ENCODE results near the gene SUN1.

Gene SUN1

DNA sequence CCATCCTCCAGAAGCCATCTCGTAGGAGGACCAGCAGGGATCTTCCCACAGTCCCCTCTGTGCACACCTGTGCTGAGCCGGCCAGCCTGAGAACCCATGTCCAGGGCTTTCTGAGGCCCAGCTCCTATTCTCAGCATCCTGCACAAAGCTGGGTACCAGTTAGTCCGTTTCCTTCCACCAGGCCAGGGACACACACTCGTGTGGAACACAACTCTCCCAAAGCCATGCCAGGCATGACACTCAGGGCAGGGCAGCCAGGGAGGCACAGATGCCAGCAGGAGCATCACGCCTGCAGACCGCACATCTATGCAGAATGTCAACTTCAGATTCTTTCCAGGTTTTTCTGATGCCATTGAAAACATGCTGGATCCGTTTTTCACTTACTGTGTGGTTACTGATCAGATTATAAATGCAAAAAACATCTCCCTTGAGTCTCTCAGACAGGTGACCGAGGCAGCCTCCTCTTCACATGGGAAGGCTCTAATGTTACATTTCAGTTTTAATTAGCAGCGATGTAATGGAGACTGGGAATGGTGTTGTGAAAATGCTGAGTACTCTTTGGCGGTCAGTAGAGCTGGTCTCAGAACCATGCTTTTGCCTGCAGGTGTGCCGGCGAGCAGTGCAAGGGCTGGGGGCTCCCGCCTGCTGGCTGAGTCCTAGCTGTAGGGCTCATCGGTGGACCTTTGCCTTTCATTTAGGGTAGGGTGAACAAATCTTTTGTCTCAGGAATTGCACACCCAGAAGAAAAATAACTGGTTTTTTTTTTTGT lies 3.3 kb upstream of the SUN1 start:
- intact Hi-C loops (cut with DNase I), result no loop called here
- DNase-seq, result no peak

GRCh38 chr7:830069-830468 lies 2.2 kb upstream of the SUN1 start:
- intact Hi-C loops (cut with DNase I), result no loop called here
- no peak for DNase-seq

DNA sequence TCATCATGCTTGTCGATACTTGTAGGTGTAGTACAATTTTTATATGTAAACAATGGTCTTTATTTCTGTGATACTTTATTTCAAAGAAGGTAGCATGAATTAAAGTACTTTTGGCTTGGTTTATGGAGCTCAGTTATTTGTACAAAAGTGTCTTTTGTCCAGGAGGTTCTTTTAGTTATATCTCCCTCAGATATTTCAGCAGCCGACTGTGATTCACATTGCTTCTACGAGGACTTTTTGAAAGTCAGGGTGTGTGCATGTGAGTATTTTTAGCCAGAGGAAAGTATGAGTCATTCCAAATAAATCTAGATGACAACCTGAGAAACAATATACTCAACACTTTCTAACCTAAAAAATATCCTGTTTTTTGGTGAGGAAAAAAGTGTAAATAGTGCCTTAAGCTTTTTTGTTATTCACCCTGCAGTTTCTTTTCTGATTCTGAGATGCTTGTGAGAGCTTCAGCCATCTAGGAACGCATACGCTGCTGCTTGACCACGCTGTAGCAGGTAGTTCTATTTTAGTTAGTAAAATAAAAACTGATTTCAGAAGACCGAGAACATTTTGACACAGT lies 595 bp upstream of the SUN1 start:
- intact Hi-C loops (cut with DNase I), result no loop called here
- DNase-seq, result peak in 4 of 42 donors; percentile 32 to 63 (median 45)

DNA sequence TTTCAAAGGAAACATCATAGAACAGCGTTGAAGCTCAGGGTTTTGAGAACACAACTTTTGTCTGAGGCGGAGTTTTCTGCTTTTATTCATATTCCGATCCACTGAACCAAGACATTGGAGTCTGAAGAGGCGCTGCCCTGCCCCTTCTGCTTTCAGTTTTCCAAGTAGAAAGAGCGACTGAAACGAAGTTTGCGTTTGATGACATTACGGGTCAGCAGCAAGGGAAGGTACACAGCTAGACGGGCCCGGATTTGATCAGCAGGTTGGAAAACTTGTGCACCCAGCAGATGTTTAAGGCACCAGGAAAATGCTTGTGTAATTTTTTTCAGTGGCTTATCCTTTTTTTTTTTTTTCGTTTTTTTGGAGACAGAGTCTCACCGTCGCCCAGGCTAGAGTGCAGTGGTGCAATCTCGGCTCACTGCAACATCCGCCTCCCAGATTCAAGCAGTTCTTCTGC lies 720 bp downstream of the SUN1 start:
- DNase-seq, result no peak
- intact Hi-C loops (cut with DNase I), result no loop called here

DNA sequence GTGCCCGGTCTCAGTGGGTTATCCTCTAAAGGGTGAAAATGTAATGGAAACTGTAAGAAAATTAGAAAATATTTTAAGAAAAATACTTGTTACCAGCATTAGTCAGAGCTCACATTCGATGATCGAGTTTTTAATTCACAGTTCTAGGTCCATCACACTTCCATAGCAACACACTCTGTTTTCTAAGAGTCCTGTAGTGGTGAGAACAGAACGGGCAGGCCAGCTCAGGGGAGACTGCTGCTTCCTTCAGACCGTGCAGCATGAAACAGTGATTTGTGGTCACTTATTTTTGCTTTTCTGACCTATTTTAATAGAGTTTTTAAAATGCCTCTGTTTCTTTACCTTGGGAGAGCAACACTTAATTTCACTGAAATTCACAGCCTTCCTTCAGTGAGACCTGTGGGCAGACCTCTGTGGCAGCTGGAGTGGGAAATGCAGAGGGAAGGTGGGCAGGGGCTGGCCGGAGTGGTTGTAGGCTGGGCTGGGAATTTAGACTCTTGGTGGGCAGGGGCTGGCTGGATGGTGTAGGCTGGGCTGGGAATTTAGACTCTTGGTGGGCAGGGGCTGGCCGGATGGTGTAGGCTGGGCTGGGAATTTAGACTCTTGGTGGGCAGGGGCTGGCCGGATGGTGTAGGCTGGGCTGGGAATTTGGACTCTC lies 1.5 kb downstream of the SUN1 start:
- DNase-seq, result no peak
- intact Hi-C loops (cut with DNase I), result no loop called here

DNA sequence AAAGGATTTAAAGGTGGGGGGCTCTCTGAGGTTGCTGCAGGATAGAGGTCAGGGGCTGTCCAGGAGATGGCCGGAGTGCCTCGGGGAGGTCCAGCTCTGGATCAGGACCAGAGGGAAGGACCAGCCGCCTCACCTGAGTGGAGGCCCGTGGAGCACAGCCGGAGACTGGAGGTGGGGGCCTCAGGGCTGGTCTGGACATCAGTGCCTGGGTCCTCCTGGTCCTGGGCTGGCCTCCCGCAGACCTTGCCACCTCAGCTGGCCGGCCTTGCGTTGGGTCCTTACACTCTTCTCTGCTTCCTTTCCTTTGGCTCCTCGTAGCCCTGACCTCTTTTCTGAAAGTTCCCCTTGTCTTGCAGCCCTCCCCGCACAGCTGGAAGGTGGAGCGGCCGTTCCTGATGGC lies 2.0 kb downstream of the SUN1 start:
- DNase-seq, result no peak
- intact Hi-C loops (cut with DNase I), result no loop called here

DNA sequence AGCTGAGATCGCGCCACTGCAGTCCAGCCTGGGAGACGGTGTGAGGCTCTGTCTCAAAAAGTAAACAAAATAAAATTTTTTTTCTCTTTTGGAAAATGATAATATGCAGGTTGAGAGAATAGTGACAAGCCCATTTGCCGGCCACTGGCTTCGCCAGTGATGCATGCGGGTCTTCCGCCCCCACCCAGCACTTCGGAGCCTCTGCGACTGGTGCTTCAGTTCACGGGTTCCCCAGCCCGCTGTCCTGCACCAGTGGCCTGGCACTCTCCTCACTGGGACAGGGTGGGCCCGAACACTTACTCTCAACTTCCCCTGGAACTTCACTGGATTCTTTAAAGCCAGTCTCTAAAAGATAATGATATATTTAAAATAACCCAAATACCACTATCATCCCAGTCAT lies 2.7 kb downstream of the SUN1 start:
- DNase-seq, result no peak
- intact Hi-C loops (cut with DNase I), result no loop called here

DNA sequence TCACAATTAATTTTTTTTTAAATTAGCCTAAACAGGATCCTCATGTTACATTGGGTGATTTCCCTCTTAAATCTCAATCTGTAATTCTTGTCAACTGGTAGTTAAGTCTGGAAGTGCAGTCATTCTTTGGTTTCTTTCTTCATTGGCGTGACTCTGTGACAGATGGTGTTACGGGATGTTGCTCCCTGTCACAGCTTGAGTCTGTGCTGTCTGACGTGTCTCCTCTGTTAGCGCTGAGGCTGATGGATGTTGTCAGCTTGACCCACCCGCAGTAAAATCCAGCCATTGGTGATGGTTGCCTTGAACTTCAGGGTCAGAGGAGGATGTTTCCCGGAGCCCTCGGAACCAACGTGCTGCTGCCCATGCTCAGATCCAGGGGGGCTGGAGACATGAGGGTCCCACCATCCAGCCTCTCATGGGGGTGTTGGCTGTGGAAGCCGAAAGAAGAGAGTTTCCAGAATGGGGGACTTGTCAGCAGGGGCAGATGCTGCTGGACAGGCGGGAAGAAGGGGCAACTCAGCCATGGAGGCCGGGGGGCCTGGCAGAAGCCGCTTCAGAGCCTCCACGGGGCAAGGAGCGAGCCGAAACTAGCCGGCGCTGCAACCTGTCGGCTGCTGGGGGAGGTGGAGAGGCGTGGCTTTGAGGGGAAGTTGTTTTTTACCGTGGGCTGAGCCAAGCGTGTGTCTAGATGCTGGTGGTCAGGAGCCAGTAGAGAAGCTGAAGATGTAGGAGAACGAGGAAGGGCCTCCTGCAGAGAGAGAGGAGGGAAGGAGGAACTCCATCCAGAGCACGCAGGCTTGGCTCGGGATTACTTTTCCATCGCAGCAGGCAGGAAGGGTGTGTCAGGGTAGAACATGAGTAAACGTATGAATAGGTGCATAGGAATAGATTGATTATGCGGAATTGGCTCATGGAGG lies 3.5 kb downstream of the SUN1 start:
- no peak for DNase-seq
- intact Hi-C loops (cut with DNase I), result no loop called here

GRCh38 chr7:836429-836828 lies 4.2 kb downstream of the SUN1 start:
- peak in 2 of 42 donors; percentile 29 to 51 for DNase-seq
- intact Hi-C loops (cut with DNase I), result no loop called here

DNA sequence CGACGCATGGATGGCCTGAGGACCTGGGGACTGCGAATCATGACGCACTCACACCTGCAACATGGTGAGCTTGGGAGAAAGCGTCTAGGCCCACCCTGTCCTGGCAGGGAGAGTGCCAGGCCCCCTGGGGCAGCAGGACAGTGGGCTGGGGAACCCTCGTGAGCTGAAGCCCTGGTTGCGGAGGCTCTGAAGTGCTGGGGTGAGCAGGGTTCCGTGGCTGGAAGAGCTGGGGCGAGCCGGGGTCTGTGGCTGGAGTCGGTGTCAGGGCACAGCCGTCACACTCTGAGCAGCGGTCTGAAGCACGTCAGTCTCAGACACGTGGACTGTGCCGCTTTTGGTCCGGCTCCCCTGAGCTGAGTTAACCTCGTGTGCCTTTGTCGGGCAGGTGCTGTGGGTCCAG lies 4.7 kb downstream of the SUN1 start:
- intact Hi-C loops (cut with DNase I), result no loop called here
- DNase-seq, result no peak

- no peak for DNase-seq
- intact Hi-C loops (cut with DNase I), result no loop called here
These were observed 7.8 kb downstream of the SUN1 start for GRCh38 chr7:840001-840600.

- intact Hi-C loops (cut with DNase I), result no loop called here
These were observed 9.7 kb downstream of the SUN1 start for GRCh38 chr7:841943-842342.

DNA sequence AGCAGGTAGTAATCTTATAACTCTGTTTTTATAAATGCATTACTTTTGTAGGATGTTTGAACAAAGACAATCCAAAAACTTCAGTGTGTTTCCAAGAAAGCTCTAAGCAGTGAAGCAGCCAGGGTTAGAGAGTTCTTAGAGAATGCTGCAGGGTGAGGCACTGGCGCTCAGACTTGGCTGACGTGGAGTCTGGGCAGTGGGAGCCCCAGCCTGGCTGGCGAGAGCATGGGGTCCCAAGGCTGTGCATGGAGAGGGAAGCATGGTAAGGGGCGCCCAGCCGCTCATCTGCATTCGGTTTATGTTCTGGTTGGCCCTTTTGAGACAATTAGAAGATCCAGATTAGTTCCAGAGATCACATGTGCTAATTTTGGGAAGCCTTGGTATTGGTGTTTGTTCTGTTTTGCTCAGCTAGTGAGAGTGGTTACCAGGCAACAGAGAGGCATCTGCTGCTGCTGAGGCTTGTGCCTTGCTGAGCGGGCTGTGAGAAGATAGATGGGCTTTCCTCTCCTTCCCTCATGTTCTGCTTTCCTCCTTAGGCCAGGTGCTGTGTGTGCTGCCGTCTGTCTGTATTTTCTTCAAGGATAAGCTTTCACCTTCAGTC lies 10.3 kb downstream of the SUN1 start:
- peak in 29 of 42 donors; percentile 16 to 85 (median 57) for DNase-seq
- intact Hi-C loops (cut with DNase I), result no loop called here

More at GRCh38 chr7:841943-842342, 9.7 kb downstream of the SUN1 start:
- no peak for DNase-seq

DNA sequence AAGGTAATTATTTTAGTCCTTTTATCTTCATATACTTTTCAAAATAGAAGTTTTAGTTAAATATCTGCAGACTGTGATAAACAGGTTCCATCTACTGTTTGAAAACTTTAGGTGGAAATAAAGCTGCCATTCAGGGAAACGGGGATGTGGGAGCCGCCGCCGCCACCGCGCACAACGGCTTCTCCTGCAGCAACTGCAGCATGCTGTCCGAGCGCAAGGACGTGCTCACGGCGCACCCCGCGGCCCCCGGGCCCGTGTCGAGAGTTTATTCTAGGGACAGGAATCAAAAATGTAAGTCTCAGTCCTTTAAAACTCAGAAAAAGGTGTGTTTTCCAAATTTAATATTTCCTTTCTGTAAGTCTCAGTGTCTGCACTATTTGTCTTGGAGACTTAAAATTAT lies 11.0 kb downstream of the SUN1 start:
- DNase-seq, result no peak
- intact Hi-C loops (cut with DNase I), result no loop called here

GRCh38 chr7:844043-844442 lies 11.8 kb downstream of the SUN1 start:
- DNase-seq, result no peak
- intact Hi-C loops (cut with DNase I), result no loop called here

GRCh38 chr7:844514-844913 lies 12.2 kb downstream of the SUN1 start:
- intact Hi-C loops (cut with DNase I), result no loop called here
- DNase-seq, result no peak

GRCh38 chr7:845091-845490 lies 12.8 kb downstream of the SUN1 start:
- intact Hi-C loops (cut with DNase I), result no loop called here
- DNase-seq, result no peak

DNA sequence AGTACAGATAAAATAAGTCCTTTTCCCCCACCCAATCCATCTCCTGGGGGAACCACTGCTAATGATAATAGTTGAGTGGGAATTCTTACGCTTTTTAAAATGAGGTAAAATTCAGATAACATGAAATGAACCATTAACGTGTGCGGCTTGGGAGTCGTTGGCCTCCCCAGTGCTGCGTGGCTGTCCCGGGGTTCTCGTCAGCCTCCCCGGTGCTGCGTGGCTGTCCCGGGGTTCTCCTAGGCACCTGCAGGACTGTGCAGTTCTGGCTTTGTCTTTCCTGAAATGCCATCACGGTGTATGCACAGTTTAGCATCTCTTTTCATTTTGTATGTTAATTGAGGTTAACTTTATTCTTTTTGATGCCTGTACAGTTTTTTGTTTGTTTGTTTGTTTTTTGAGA lies 13.5 kb downstream of the SUN1 start:
- DNase-seq, result no peak
- intact Hi-C loops (cut with DNase I), result no loop called here
